ENCODE measurements around the gene SDHC. TPM values are rescaled to one million over a fixed set of nuclear protein-coding genes. Genes with fewer than 3 reads are reported as not detected.
"Not testable (repeated sequence)": the region's sequence is repeated elsewhere in the genome, so short reads cannot be mapped to it uniquely, and the experiment has no call there.

The SDHC gene
- total RNA-seq, 1 donor from 2014 or later = 167 TPM

- TF ChIP-seq CTCF (IDR thresholded peaks at IDR 0.05) = no peak
- intact Hi-C loops (cut with DNase I) = no loop called here
- no peaks in the 10 kb centered on the region for H3K36me3 ChIP-seq
- H3K9me3 ChIP-seq = no peaks in the 10 kb centered on the region
- ATAC-seq (no peak), DNase-seq (no peak)
- peaks cover 10% of the 10 kb centered on the region for H3K4me1 ChIP-seq
- H3K4me3 ChIP-seq = no peak overlapping the region
- H3K27me3 ChIP-seq (ENCODE audit: low read depth) = no peaks in the 10 kb centered on the region
- H3K27ac ChIP-seq = no peak overlapping the region
Measured at GRCh38 chr1:161391611-161392010, 77.4 kb downstream of the SDHC start.

- Histone ChIP-seq H3K36me3 (no peaks in the 10 kb centered on the region), H3K9me3 (no peaks in the 10 kb centered on the region), H3K4me3 (no peak overlapping the region), H3K4me1 (peaks cover 10% of the 10 kb centered on the region), H3K27ac (no peak overlapping the region), H3K27me3 (ENCODE audit: low read depth) (no peaks in the 10 kb centered on the region)
- TF ChIP-seq CTCF (IDR thresholded peaks at IDR 0.05) = no peak
- ATAC-seq (no peak), DNase-seq (no peak)
- intact Hi-C loops (cut with DNase I) = no loop called here
Measured at GRCh38 chr1:161393151-161393550, 79.0 kb downstream of the SDHC start.

- not testable (repeated sequence) for ATAC-seq, H3K9me3 ChIP-seq
Measured at GRCh38 chr1:161397038-161397437, 82.9 kb downstream of the SDHC start.

GRCh38 chr1:161398900-161399256 is 84.7 kb downstream of the SDHC start:
- peaks cover 7% of the 10 kb centered on the region for H3K4me1 ChIP-seq
- no peak for DNase-seq
- peak in 1 of 2 donors; percentile 45 for ATAC-seq
- no peaks in the 10 kb centered on the region for H3K36me3 ChIP-seq
- H3K9me3 ChIP-seq = no peaks in the 10 kb centered on the region
- intact Hi-C loops (cut with DNase I) = no loop called here
- TF ChIP-seq CTCF (IDR thresholded peaks at IDR 0.05) = no peak
- H3K4me3 ChIP-seq = peak overlapping the region; percentile 81
- H3K27me3 ChIP-seq (ENCODE audit: low read depth) = no peaks in the 10 kb centered on the region
- peak overlapping the region; percentile 100 for H3K27ac ChIP-seq

More at GRCh38 chr1:161397038-161397437, 82.9 kb downstream of the SDHC start:
- intact Hi-C loops (cut with DNase I); H3K27ac ChIP-seq; H3K4me1 ChIP-seq; H3K27me3 ChIP-seq (ENCODE audit: low read depth); H3K36me3 ChIP-seq; DNase-seq; H3K4me3 ChIP-seq: not testable (repeated sequence)

- Histone ChIP-seq H3K9me3 (no peaks in the 10 kb centered on the region), H3K36me3 (no peaks in the 10 kb centered on the region), H3K4me1 (peaks cover 7% of the 10 kb centered on the region), H3K4me3 (peak overlapping the region; percentile 81), H3K27me3 (ENCODE audit: low read depth) (no peaks in the 10 kb centered on the region), H3K27ac (peak overlapping the region; percentile 100)
- peak; percentile 91 to 93 for ATAC-seq
- peak; percentile 62 for TF ChIP-seq CTCF (IDR thresholded peaks at IDR 0.05)
- DNase-seq = peak; percentile 93
- intact Hi-C loops (cut with DNase I) = no loop called here
Measured at GRCh38 chr1:161399257-161399998, 85.2 kb downstream of the SDHC start.

- Histone ChIP-seq H3K4me3 (no peak overlapping the region), H3K27ac (no peak overlapping the region), H3K9me3 (no peaks in the 10 kb centered on the region), H3K4me1 (peaks cover 7% of the 10 kb centered on the region), H3K27me3 (ENCODE audit: low read depth) (no peaks in the 10 kb centered on the region), H3K36me3 (no peaks in the 10 kb centered on the region)
- ATAC-seq (no peak), DNase-seq (no peak)
- TF ChIP-seq CTCF (IDR thresholded peaks at IDR 0.05) = no peak
- intact Hi-C loops (cut with DNase I) = no loop called here
Measured at GRCh38 chr1:161402446-161402845, 88.3 kb downstream of the SDHC start.
